Epithelial cell of proximal tubule (primary cell): ENCODE measurements around the gene SHISA8. TPM values are rescaled to one million over a fixed set of nuclear protein-coding genes. Genes with fewer than 3 reads are reported as not detected.
"Not testable (repeated sequence)": the region's sequence is repeated elsewhere in the genome, so short reads cannot be mapped to it uniquely, and the experiment has no call there.

Source experiments
- DNase-seq: peaks from one replicate; pipeline ENCODE4 v3.0.0-alpha.2; 2011; ENCODE audit warnings: low read depth
- H3K4me3 ChIP-seq: 2 replicates; pipeline ENCODE4 v1.5.1; 2011; ENCODE audit warnings: low read depth, mild to moderate bottlenecking, low read length
- CTCF ChIP-seq: conservative IDR thresholded peaks from 2 replicates; pipeline ENCODE4 v1.5.1; 2012; ENCODE audit warnings: low read depth, mild to moderate bottlenecking, low read length
- total RNA-seq: library from RNA; depleted of rRNA; stranded (reverse); fragments of >200 nt; gene quantifications from 2 replicates; pipeline ENCODE4 v1.2.3, GENCODE V29; 2015

Gene SHISA8
- total RNA-seq, 1 donor from 2014 or later, result not detected

- H3K4me3 ChIP-seq, result no peak overlapping the region
- TF ChIP-seq CTCF, result no peak
- DNase-seq, result no peak
Measured at GRCh38 chr22:41949297-41949965, 34.6 kb upstream of the SHISA8 start.

GRCh38 chr22:41948928-41949296, 34.0 kb upstream of the SHISA8 start:
- not testable (repeated sequence) for H3K4me3 ChIP-seq, DNase-seq

- no peak overlapping the region for H3K4me3 ChIP-seq
- DNase-seq, result no peak
Measured at GRCh38 chr22:41948142-41948541, 33.3 kb upstream of the SHISA8 start.

GRCh38 chr22:41947424-41948080, 32.7 kb upstream of the SHISA8 start:
- H3K4me3 ChIP-seq, result peak overlapping the region; percentile 69
- no peak for DNase-seq
- no peak for TF ChIP-seq CTCF

More at GRCh38 chr22:41948142-41948541, 33.3 kb upstream of the SHISA8 start:
- TF ChIP-seq CTCF, result no peak

GRCh38 chr22:41946629-41947423, 32.0 kb upstream of the SHISA8 start, which contains the start of gene CENPM:
Gene CENPM (minus strand): TSS chr22:41947152. CDS start chr22:41947076, 76 bp downstream.
- H3K4me3 ChIP-seq, result peak within 1 kb of the TSS; percentile 69
- TF ChIP-seq CTCF, result no peak
- DNase-seq, result no peak

GRCh38 chr22:41943661-41944209, 28.9 kb upstream of the SHISA8 start:
- TF ChIP-seq CTCF, result no peak
- no peak overlapping the region for H3K4me3 ChIP-seq
- DNase-seq, result no peak
